ENCODE results near the gene MRPS35.

DNA sequence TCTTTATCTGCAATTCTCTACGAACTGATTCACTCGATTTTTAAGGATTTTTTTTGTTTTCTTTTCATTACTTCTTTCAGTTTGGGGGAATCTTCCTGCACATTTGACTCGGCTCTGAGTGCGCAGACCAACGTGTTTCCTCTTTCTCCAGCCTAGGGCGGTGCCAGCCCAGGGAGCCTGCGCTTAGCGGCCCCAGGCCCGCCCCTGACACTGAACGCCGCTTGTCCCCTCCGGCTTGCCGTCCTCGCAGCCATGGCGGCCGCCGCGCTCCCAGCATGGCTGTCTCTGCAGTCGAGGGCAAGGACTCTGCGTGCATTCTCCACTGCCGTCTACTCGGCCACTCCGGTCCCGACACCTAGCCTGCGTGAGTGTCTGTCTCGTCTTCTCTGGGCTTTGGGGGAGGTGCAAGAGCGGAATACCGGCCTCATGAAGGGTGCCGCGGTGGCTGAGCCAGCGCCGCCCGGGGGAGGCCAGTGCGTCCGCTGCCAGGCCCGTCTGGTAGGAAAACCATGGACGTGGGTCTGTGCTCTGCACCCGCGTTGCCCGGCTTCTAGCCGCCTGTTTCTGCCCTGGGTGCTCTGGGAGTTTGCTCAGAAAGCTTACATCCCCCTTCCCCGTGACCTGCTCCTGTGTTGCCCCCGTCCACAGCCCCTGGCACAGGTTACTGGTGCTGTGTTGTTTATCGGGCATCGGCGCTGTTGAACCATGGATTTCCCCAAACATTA lies at the start of gene MRPS35:
- TF ChIP-seq CTCF (IDR thresholded peaks at IDR 0.05; ENCODE audit: insufficient read depth, low read depth, low read length) (no peak), EZH2 (IDR thresholded peaks at IDR 0.05; ENCODE audit: insufficient read depth, low read length) (no peak)

Measured in astrocyte (in vitro differentiated cells and primary cell).